H1 (cell line): ENCODE results near the gene ARMC3. TPM values are rescaled to one million over a fixed set of nuclear protein-coding genes. Genes with fewer than 3 reads are reported as not detected.

Source experiments
- CTCF ChIA-PET: fragments of 300-600 bp; sonication (Branson Sonifier 250); formaldehyde crosslinking; loops from one replicate; lab custom pipeline; 2021; ENCODE audit not compliant: partially characterized antibody; lab: Charles Lee
- POLR2A ChIA-PET: fragments of 300-600 bp; sonication (Branson Sonifier 250); formaldehyde crosslinking; loops from one replicate; lab custom pipeline; 2021; ENCODE audit warnings: inconsistent platforms; ENCODE audit not compliant: partially characterized antibody; lab: Charles Lee
- DNase-seq, 2 experiments: peaks; one replicate each; pipeline versions ENCODE4 v3.0.0 to v3.0.0-alpha.2; 2010 to 2022; ENCODE audit warnings: low spot score in 2 of 2, low read depth in 1 of 2, mixed read lengths in 1 of 2
- FAIRE-seq: peaks from 2 replicates; lab custom pipeline; 2011; peaks lifted over from hg19 to GRCh38; lab: Jason Lieb, UNC
- H2AFZ ChIP-seq: 2 replicates; pipeline ENCODE4 v1.8.1; 2012; ENCODE audit warnings: low read length, inconsistent platforms
- H2AK5ac ChIP-seq: 2 replicates; pipeline ENCODE4 v1.6.1; 2013; ENCODE audit warnings: low read depth, low read length
- H2BK120ac ChIP-seq: replicated peaks from 2 replicates; pipeline ENCODE3; 2013; ENCODE audit warnings: low read depth, low read length, inconsistent platforms
- H2BK12ac ChIP-seq: 2 replicates; pipeline ENCODE4 v1.6.1; 2013; ENCODE audit warnings: low read depth, low read length
- H2BK15ac ChIP-seq: 2 replicates; pipeline ENCODE4 v1.6.1; 2013; ENCODE audit warnings: low read length
- H2BK20ac ChIP-seq: 2 replicates; pipeline ENCODE4 v1.6.1; 2013; ENCODE audit warnings: low read length
- H2BK5ac ChIP-seq: 2 replicates; pipeline ENCODE4 v1.6.1; 2013; ENCODE audit warnings: low read depth, low read length
- H3K14ac ChIP-seq: 2 replicates; pipeline ENCODE4 v1.6.1; 2013; ENCODE audit warnings: inconsistent platforms; ENCODE audit not compliant: insufficient read length
- H3K18ac ChIP-seq: 2 replicates; pipeline ENCODE4 v1.6.1; 2013; ENCODE audit warnings: low read length; ENCODE audit errors: extremely low read depth
- H3K23ac ChIP-seq: 2 replicates; pipeline ENCODE4 v1.6.1; 2013; ENCODE audit warnings: inconsistent platforms; ENCODE audit not compliant: insufficient read length
- H3K23me2 ChIP-seq: 2 replicates; pipeline ENCODE4 v1.6.1; 2013; ENCODE audit warnings: low read depth, low read length
- H3K27ac ChIP-seq: 2 replicates; pipeline ENCODE4 v1.6.1; 2011; ENCODE audit warnings: low read depth, low read length, inconsistent platforms
- H3K27me3 ChIP-seq, 4 experiments: replicated peaks in 1 of 4; 1 replicate in 1 of 4; 2 replicates in 3 of 4; pipeline versions ENCODE4 v1.6.1 to v1.8.1; 2011 to 2013; ENCODE audit warnings: low read length in 3 of 4, mild to moderate bottlenecking in 3 of 4, inconsistent platforms in 2 of 4, mixed read lengths in 2 of 4, moderate library complexity in 1 of 4; ENCODE audit not compliant: control insufficient read depth in 3 of 4, insufficient read depth in 3 of 4; ENCODE audit errors: extremely low read depth in 1 of 4
- H3K36me3 ChIP-seq, 4 experiments: 2 replicates each; pipeline versions ENCODE4 v1.6.1 to v1.8.1; 2011 to 2013; ENCODE audit warnings: mild to moderate bottlenecking in 4 of 4, low read length in 3 of 4, moderate library complexity in 2 of 4, control low read depth in 1 of 4, inconsistent platforms in 1 of 4; ENCODE audit not compliant: insufficient read depth in 4 of 4, control insufficient read depth in 2 of 4
- H3K4ac ChIP-seq: replicated peaks from 2 replicates; pipeline ENCODE3; 2013; ENCODE audit warnings: low read length, low read depth, mixed read lengths, inconsistent platforms; ENCODE audit not compliant: insufficient read length
- H3K4me1 ChIP-seq, 4 experiments: replicated peaks in 1 of 4; 1 replicate in 1 of 4; 2 replicates in 3 of 4; pipeline versions ENCODE4 v1.6.1 to v1.8.1; 2011 to 2013; ENCODE audit warnings: low read length in 3 of 4, inconsistent platforms in 2 of 4, mixed read lengths in 1 of 4; ENCODE audit not compliant: insufficient read depth in 4 of 4, control insufficient read depth in 3 of 4
- H3K4me2 ChIP-seq, 2 experiments: 2 replicates each; pipeline versions ENCODE4 v1.6.1 to v1.8.1; 2011 to 2013; ENCODE audit warnings: low read depth in 2 of 2, low read length in 2 of 2, control low read depth in 1 of 2, inconsistent platforms in 1 of 2, mild to moderate bottlenecking in 1 of 2; ENCODE audit not compliant: insufficient read depth in 1 of 2
- H3K4me3 ChIP-seq, 4 experiments: fragments of 200-600, 300-600 bp in 1 of 4; sonication (generic), shearing (Covaris generic), sonication (Bioruptor Twin) in 1 of 4; 2 replicates each; pipeline versions ENCODE4 v1.5.1 to v1.8.1; 2011 to 2016; ENCODE audit warnings: low read length in 4 of 4, low read depth in 3 of 4, control low read depth in 2 of 4, inconsistent platforms in 2 of 4, mild to moderate bottlenecking in 2 of 4, mixed read lengths in 1 of 4, moderate library complexity in 1 of 4; ENCODE audit not compliant: insufficient read depth in 2 of 4; ENCODE audit errors: extremely low read depth in 1 of 4
- H3K56ac ChIP-seq: replicated peaks from 2 replicates; pipeline ENCODE3; 2013; ENCODE audit warnings: low read depth, mild to moderate bottlenecking, mixed read lengths, low read length, inconsistent platforms; ENCODE audit not compliant: insufficient read length
- H3K79me1 ChIP-seq: 2 replicates; pipeline ENCODE4 v1.6.1; 2013; ENCODE audit warnings: low read depth, low read length, control low read depth
- H3K79me2 ChIP-seq, 2 experiments: 2 replicates each; pipeline versions ENCODE4 v1.6.1 to v1.8.1; 2012 to 2013; ENCODE audit warnings: low read length in 2 of 2, mild to moderate bottlenecking in 2 of 2, inconsistent platforms in 1 of 2; ENCODE audit not compliant: insufficient read depth in 2 of 2, control insufficient read depth in 1 of 2
- H3K9ac ChIP-seq, 4 experiments: replicated peaks in 1 of 4; 1 replicate in 1 of 4; 2 replicates in 3 of 4; pipeline versions ENCODE4 v1.6.1 to v1.8.1; 2011 to 2013; ENCODE audit warnings: low read depth in 3 of 4, low read length in 3 of 4, control low read depth in 2 of 4, mild to moderate bottlenecking in 2 of 4, moderate library complexity in 2 of 4, inconsistent platforms in 1 of 4; ENCODE audit errors: extremely low read depth in 1 of 4
- H3K9me3 ChIP-seq, 2 experiments: 2 replicates each; pipeline versions ENCODE4 v1.6.1 to v1.8.1; 2012 to 2013; ENCODE audit warnings: mild to moderate bottlenecking in 2 of 2, moderate library complexity in 2 of 2, control low read depth in 1 of 2, inconsistent platforms in 1 of 2, low read depth in 1 of 2, low read length in 1 of 2, mixed read lengths in 1 of 2; ENCODE audit not compliant: insufficient read depth in 2 of 2
- H4K20me1 ChIP-seq, 2 experiments: replicated peaks in 1 of 2; 2 replicates each; pipeline versions ENCODE3 to v1.8.1; 2011 to 2013; ENCODE audit warnings: inconsistent platforms in 2 of 2, low read length in 2 of 2, mild to moderate bottlenecking in 1 of 2; ENCODE audit not compliant: insufficient read depth in 2 of 2, control insufficient read depth in 1 of 2
- H4K5ac ChIP-seq: 2 replicates; pipeline ENCODE4 v1.6.1; 2013; ENCODE audit warnings: low read length, low read depth, mixed read lengths, inconsistent platforms; ENCODE audit not compliant: insufficient read length
- H4K8ac ChIP-seq: 2 replicates; pipeline ENCODE4 v1.8.0; 2013; ENCODE audit warnings: mild to moderate bottlenecking, moderate library complexity, low read length, inconsistent platforms; ENCODE audit not compliant: insufficient read depth; ENCODE audit errors: extremely low read depth
- H4K91ac ChIP-seq: replicated peaks from 2 replicates; pipeline ENCODE3; 2013; ENCODE audit warnings: low read length, mixed read lengths, inconsistent platforms; ENCODE audit not compliant: insufficient read length
- BCL11A ChIP-seq, 2 experiments: IDR thresholded peaks; one replicate each; pipeline ENCODE4 v1.6.1; 2011; ENCODE audit warnings: low read depth in 2 of 2, low read length in 2 of 2, mild to moderate bottlenecking in 2 of 2
- GABPA ChIP-seq: IDR thresholded peaks from 2 replicates; pipeline ENCODE4 v1.6.1; 2011; ENCODE audit warnings: mild to moderate bottlenecking, low read length, moderate library complexity, borderline replicate concordance; ENCODE audit not compliant: insufficient read depth
- KDM1A ChIP-seq: fragments of 200-600, 300-600 bp; sonication (generic); IDR thresholded peaks from 2 replicates; pipeline ENCODE4 v1.7.1; 2016; ENCODE audit warnings: mild to moderate bottlenecking, low read length, borderline replicate concordance
- POLR2A ChIP-seq, 2 experiments: IDR thresholded peaks; 1 replicate in 1 of 2; 2 replicates in 1 of 2; pipeline ENCODE4 v1.6.1; 2011; ENCODE audit warnings: low read depth in 2 of 2, low read length in 2 of 2, mild to moderate bottlenecking in 2 of 2; ENCODE audit errors: control extremely low read depth in 1 of 2
- POU5F1 ChIP-seq: IDR thresholded peaks from 2 replicates; pipeline ENCODE4 v1.6.1; 2011; ENCODE audit warnings: low read depth, mild to moderate bottlenecking, low read length, moderate library complexity
- SP1 ChIP-seq: IDR thresholded peaks from 2 replicates; pipeline ENCODE4 v1.6.1; 2011; ENCODE audit warnings: low read depth, low read length
- WGBS, 2 experiments: shearing (Covaris generic) in 1 of 2; methylation state at CpG; one replicate each; pipeline versions ENCODE4 v1.1.6 to v1.1.7; 2013 to 2015; ENCODE audit warnings: low lambda C conversion rate in 2 of 2, mixed read lengths in 2 of 2, inconsistent platforms in 1 of 2, low coverage in 1 of 2, missing lambda C conversion rate in 1 of 2; ENCODE audit not compliant: insufficient replicate concordance in 2 of 2, insufficient coverage in 1 of 2, insufficient read length in 1 of 2; ENCODE audit errors: extremely low coverage in 1 of 2, missing lambda C conversion rate in 1 of 2; 5-methylcytosine and 5-hydroxymethylcytosine counted together
- polyA plus RNA-seq, 7 experiments: library from polyadenylated mRNA; depleted of rRNA in 3 of 7; stranded (reverse) in 5 of 7; unstranded in 2 of 7; fragments of >200 nt in 5 of 7; fragments of 200-250 nt in 2 of 7; gene quantifications; 1 replicate in 5 of 7; 2 replicates in 1 of 7; 4 replicates in 1 of 7; pipeline versions ENCODE4 v1.2.1 to v1.2.3, GENCODE V29; 2011 to 2013; ENCODE audit warnings: missing spikeins in 2 of 7, mixed read lengths in 2 of 7
- total RNA-seq: library from RNA; stranded (reverse); fragmentation: NEBNext Ultra II Directional; extraction: Animal tissue kit (Norgen Biotek cat#: 25700); gene quantifications from 2 replicates; pipeline ENCODE4 v1.2.1, GENCODE V29; 2021
- TF ChIP-seq, protein P1 (sequence below): IDR thresholded peaks from 2 replicates; pipeline ENCODE4 v1.6.1; 2011; ENCODE audit warnings: low read length, improper control_type of control experiment
- TF ChIP-seq, protein P2 (sequence below): IDR thresholded peaks from 2 replicates; pipeline ENCODE4 v1.6.1; 2012; ENCODE audit warnings: inconsistent platforms

Gene ARMC3
- total and polyA plus RNA-seq, 2 of the 8 experiments (the other 6 are each of a cell fraction or from before 2014, with no cell fraction given): 0.15 TPM

DNA sequence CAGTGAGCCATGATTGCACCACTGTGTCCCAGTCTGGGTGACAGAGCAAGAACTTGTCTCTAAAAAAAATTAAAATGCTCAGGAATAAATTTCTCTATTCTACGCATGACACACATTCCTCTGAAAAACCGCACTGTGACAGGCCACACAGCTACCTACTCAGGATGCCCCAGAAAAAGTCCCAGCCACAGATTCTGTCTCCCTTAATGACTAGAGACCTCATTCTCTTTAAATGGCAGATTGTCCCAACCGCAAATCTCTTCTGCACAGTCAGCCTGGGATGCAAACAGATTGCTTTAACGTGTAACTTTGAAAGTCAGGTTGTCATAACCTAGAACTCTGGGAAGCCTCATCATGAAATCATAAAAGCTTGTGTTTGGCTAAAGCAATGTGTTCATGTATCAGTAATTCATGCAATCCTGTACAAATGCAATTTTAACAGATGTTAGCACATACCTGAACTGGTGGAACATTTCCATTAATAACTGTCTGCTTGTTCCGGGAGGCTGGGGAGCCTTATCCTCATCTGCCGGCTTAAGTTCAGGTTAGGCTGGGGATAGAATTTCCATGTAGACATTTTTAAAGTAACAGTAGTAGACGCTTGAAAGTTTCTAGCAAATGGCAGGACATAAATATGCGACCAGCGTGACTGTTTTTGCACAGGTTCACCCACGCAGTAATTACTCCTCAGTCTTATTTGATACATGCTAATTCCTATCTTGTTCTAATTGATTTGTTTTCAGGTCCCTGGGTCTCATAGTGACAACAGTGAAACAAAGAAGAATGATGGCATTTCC, 141.4 kb downstream of the ARMC3 start:
- Histone ChIP-seq H3K79me1 (no peaks in the 10 kb centered on the region), H3K4me1 (no peaks in the 10 kb centered on the region; a peak in 1 of 7 replicates), H3K79me2 (no peaks in the 10 kb centered on the region), H3K23me2 (no peaks in the 10 kb centered on the region), H3K4ac (no peak overlapping the region), H3K14ac (no peak overlapping the region), H2BK12ac (no peak overlapping the region), H3K56ac (no peak overlapping the region), H3K18ac (no peak overlapping the region), H3K27me3 (no peaks in the 10 kb centered on the region), H2AK5ac (no peak overlapping the region), H3K27ac (no peak overlapping the region), H2BK120ac (no peak overlapping the region), H4K91ac (no peak overlapping the region), H3K4me2 (no peak overlapping the region), H4K5ac (no peak overlapping the region), H3K36me3 (no peaks in the 10 kb centered on the region), H2AFZ (no peak overlapping the region), H3K23ac (no peak overlapping the region), H2BK15ac (no peak overlapping the region), H4K8ac (no peak overlapping the region), H3K9me3 (no peaks in the 10 kb centered on the region), H3K4me3 (no peak overlapping the region), H4K20me1 (no peaks in the 10 kb centered on the region), H3K9ac (no peak overlapping the region), H2BK5ac (no peak overlapping the region), H2BK20ac (no peak overlapping the region)
- FAIRE-seq (no peak), DNase-seq (no peak)
- ChIA-PET CTCF (interaction anchor here (0.6 to 1.7 kb wide), 6 partner anchors 15 to 469 kb away, joined by 3 to 6 read pairs (median 4); no protein-coding TSS in a partner anchor), POLR2A (no interaction called here)
- WGBS, 2 experiments: 86% methylated on average over 10 of the region's 10 CpGs; no CpG with 5 or more reads in 1 of the 2 experiments
- TF ChIP-seq KDM1A: no peak
- no peak for TF ChIP-seq SP1
- TF ChIP-seq GABPA: no peak
- no peak for TF ChIP-seq POLR2A (IDR thresholded peaks at IDR 0.05; ENCODE audit: control extremely low read depth in 1 of 2, low read depth in 2 of 2, low read length in 2 of 2)
- TF ChIP-seq BCL11A (IDR thresholded peaks at IDR 0.05; ENCODE audit: low read depth in 2 of 2, low read length in 2 of 2): no peak
- TF ChIP-seq POU5F1: no peak
- TF ChIP-seq, protein P1, sequence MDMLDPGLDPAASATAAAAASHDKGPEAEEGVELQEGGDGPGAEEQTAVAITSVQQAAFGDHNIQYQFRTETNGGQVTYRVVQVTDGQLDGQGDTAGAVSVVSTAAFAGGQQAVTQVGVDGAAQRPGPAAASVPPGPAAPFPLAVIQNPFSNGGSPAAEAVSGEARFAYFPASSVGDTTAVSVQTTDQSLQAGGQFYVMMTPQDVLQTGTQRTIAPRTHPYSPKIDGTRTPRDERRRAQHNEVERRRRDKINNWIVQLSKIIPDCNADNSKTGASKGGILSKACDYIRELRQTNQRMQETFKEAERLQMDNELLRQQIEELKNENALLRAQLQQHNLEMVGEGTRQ: no peak
- TF ChIP-seq, protein P2, sequence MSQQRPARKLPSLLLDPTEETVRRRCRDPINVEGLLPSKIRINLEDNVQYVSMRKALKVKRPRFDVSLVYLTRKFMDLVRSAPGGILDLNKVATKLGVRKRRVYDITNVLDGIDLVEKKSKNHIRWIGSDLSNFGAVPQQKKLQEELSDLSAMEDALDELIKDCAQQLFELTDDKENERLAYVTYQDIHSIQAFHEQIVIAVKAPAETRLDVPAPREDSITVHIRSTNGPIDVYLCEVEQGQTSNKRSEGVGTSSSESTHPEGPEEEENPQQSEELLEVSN: no peak
